Keratinocyte (primary cell): ENCODE results near the gene GANC. TPM values are rescaled to one million over a fixed set of nuclear protein-coding genes. Genes with fewer than 3 reads are reported as not detected.

Source experiments
- DNase-seq: peaks from one replicate; pipeline ENCODE4 v3.0.0-alpha.2; 2011; ENCODE audit warnings: low read depth, missing footprints, low spot score
- FAIRE-seq: peaks from 2 replicates; lab custom pipeline; 2011; peaks lifted over from hg19 to GRCh38; lab: Jason Lieb, UNC
- H2AFZ ChIP-seq: 2 replicates; pipeline ENCODE4 v1.6.0; 2012; ENCODE audit warnings: low read length, control low read depth, inconsistent platforms; ENCODE audit not compliant: control insufficient read depth
- H3K27ac ChIP-seq: 2 replicates; pipeline ENCODE4 v1.5.1; 2011; ENCODE audit warnings: low read length; ENCODE audit not compliant: control insufficient read depth, insufficient read depth
- H3K27me3 ChIP-seq: 3 replicates; pipeline ENCODE4 v1.6.0; 2011; ENCODE audit warnings: low read length; ENCODE audit not compliant: control insufficient read depth, insufficient read depth; ENCODE audit errors: extremely low read depth
- H3K36me3 ChIP-seq, 2 experiments: 2 replicates in 1 of 2; 3 replicates in 1 of 2; pipeline ENCODE4 v1.5.1; 2011; ENCODE audit warnings: low read length in 2 of 2, mild to moderate bottlenecking in 1 of 2; ENCODE audit not compliant: control insufficient read depth in 2 of 2, insufficient read depth in 2 of 2; ENCODE audit errors: extremely low read depth in 1 of 2
- H3K4me1 ChIP-seq: 3 replicates; pipeline ENCODE4 v1.5.1; 2011; ENCODE audit warnings: low read length; ENCODE audit not compliant: control insufficient read depth, insufficient read depth; ENCODE audit errors: extremely low read depth
- H3K4me2 ChIP-seq: 3 replicates; pipeline ENCODE4 v1.6.0; 2011; ENCODE audit warnings: low read depth, low read length; ENCODE audit not compliant: control insufficient read depth, insufficient read depth; ENCODE audit errors: extremely low read depth
- H3K4me3 ChIP-seq, 3 experiments: fragments of 200-600 bp in 1 of 3; sonication (generic) in 1 of 3; 2 replicates in 2 of 3; 3 replicates in 1 of 3; pipeline ENCODE4 v1.5.1; 2011 to 2016; ENCODE audit warnings: low read length in 3 of 3, mild to moderate bottlenecking in 3 of 3, control low read depth in 2 of 3, inconsistent platforms in 1 of 3, low read depth in 1 of 3, mixed read lengths in 1 of 3, mixed run types in 1 of 3, moderate library complexity in 1 of 3; ENCODE audit not compliant: control insufficient read depth in 2 of 3, insufficient read depth in 2 of 3; ENCODE audit errors: extremely low read depth in 1 of 3
- H3K79me2 ChIP-seq: 2 replicates; pipeline ENCODE4 v1.6.0; 2012; ENCODE audit warnings: low read length; ENCODE audit not compliant: control insufficient read depth, insufficient read depth
- H3K9ac ChIP-seq: 3 replicates; pipeline ENCODE4 v1.6.0; 2011; ENCODE audit warnings: low read length; ENCODE audit not compliant: control insufficient read depth, insufficient read depth; ENCODE audit errors: extremely low read depth
- H3K9me1 ChIP-seq: 3 replicates; pipeline ENCODE4 v1.6.0; 2011; ENCODE audit warnings: low read length; ENCODE audit not compliant: control insufficient read depth, insufficient read depth; ENCODE audit errors: extremely low read depth
- H3K9me3 ChIP-seq: 2 replicates; pipeline ENCODE4 v1.5.1; 2012; ENCODE audit warnings: low read depth, low read length; ENCODE audit not compliant: control insufficient read depth
- H4K20me1 ChIP-seq: 3 replicates; pipeline ENCODE4 v1.6.0; 2011; ENCODE audit warnings: low read length; ENCODE audit not compliant: control insufficient read depth, insufficient read depth; ENCODE audit errors: extremely low read depth
- EZH2 ChIP-seq: IDR thresholded peaks from one replicate; pipeline ENCODE4 v1.6.1; 2012; ENCODE audit warnings: inconsistent platforms, mild to moderate bottlenecking, low read length, moderate library complexity
- dilution Hi-C: fragments of 300-500 bp; cut with MboI; formaldehyde crosslinking; loops from one replicate; pipeline ENCODE4 v1.7.0; 2020; ENCODE audit warnings: low sequenced_read_pairs; ENCODE audit not compliant: extremely low pct_ligation_motif_present
- polyA plus RNA-seq, 5 experiments: library from polyadenylated mRNA; depleted of rRNA in 3 of 5; stranded (reverse) in 3 of 5; stranded (forward) in 1 of 5; unstranded in 1 of 5; fragments of >200 nt; gene quantifications; 1 replicate in 1 of 5; 2 replicates in 3 of 5; 3 replicates in 1 of 5; pipeline versions ENCODE4 v1.2.1 to v1.2.3, GENCODE V29; 2011 to 2012; ENCODE audit warnings: missing spikeins in 2 of 5, low read depth in 1 of 5, low replicate concordance in 1 of 5
- TF ChIP-seq, protein P1 (sequence below), 3 experiments: IDR thresholded peaks in 1 of 3; conservative IDR thresholded peaks in 1 of 3; optimal IDR thresholded peaks in 1 of 3; 2 replicates in 2 of 3; 3 replicates in 1 of 3; pipeline versions ENCODE3 to v1.5.1; 2011; ENCODE audit warnings: low read length in 3 of 3, mild to moderate bottlenecking in 3 of 3, moderate library complexity in 2 of 3, control low read depth in 1 of 3, inconsistent platforms in 1 of 3; ENCODE audit not compliant: insufficient read depth in 2 of 3; ENCODE audit errors: extremely low read depth in 1 of 3

Gene GANC
- polyA plus RNA-seq, 1 donor (not counting 4 experiments of a cell fraction or from before 2014, with no cell fraction given), result 46.2 TPM

DNA sequence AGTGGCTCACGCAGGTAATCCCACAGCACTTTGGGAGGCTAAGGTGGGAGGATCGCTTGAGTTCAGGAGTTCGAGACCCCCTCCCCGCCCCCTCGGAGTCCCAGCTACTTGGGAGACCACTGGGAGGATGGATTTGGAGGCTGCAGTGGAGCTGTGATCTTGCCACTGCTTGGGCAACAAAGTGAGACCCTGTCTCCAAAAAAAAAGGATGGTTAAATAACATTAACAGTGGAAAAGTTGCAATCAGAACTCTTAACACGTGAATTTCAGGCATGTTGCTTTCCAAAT lies 1.6 kb downstream of the GANC start:
- Histone ChIP-seq H3K4me1 (peaks cover 24% of the 10 kb centered on the region), H3K27ac (peak overlapping the region; percentile 99), H4K20me1 (no peaks in the 10 kb centered on the region), H3K4me3 (peak overlapping the region; percentile 70 to 97 (median 86)), H3K27me3 (no peaks in the 10 kb centered on the region), H3K36me3 (peaks cover 7 to 9% of the 10 kb centered on the region in 2 experiments), H2AFZ (peak overlapping the region; percentile 48), H3K9me1 (peaks cover 2% of the 10 kb centered on the region), H3K4me2 (peak overlapping the region; percentile 100), H3K9me3 (no peaks in the 10 kb centered on the region), H3K79me2 (peaks cover 53% of the 10 kb centered on the region), H3K9ac (peak overlapping the region; percentile 100)
- FAIRE-seq, result no peak
- no peak for TF ChIP-seq EZH2
- TF ChIP-seq, protein P1, sequence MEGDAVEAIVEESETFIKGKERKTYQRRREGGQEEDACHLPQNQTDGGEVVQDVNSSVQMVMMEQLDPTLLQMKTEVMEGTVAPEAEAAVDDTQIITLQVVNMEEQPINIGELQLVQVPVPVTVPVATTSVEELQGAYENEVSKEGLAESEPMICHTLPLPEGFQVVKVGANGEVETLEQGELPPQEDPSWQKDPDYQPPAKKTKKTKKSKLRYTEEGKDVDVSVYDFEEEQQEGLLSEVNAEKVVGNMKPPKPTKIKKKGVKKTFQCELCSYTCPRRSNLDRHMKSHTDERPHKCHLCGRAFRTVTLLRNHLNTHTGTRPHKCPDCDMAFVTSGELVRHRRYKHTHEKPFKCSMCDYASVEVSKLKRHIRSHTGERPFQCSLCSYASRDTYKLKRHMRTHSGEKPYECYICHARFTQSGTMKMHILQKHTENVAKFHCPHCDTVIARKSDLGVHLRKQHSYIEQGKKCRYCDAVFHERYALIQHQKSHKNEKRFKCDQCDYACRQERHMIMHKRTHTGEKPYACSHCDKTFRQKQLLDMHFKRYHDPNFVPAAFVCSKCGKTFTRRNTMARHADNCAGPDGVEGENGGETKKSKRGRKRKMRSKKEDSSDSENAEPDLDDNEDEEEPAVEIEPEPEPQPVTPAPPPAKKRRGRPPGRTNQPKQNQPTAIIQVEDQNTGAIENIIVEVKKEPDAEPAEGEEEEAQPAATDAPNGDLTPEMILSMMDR (optimal IDR thresholded peaks at IDR 0.05 in 1 of 3, IDR thresholded peaks at IDR 0.05 in 1 of 3, conservative IDR thresholded peaks at IDR 0.05 in 1 of 3; ENCODE audit: extremely low read depth in 1 of 3, insufficient read depth in 2 of 3, low read length in 3 of 3), result no peak
- dilution Hi-C loops, result no loop called here
- DNase-seq, result no peak

DNA sequence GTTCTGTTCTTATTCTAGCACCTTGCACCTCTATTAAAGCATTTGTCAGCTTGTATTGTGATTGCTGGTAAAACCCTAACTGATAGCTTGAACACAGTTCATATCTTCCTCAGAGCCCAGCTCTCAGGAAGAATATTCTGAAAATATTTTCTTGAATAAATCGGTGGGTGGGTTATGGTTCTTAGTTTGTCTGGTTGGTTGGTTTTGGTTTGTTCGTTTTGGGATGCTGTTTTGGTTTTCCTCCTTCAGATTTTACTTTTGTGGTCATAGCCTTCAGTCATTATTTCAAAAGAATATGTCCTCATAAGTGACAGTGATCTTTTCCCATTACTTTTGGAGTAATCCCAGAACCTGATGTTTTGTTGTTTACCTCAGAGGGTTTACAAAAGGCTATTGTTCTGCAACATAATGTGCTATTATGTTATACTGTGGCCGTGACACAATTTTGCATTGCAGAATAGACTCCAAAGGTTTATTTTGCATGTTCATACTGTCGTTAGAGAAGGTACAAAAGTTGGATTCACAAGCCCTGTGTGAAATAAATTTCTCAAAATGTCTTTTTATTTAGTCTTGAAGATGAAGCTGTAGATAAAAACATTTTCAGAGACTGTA lies 2.9 kb downstream of the GANC start:
- Histone ChIP-seq H3K36me3 (peaks cover 11 to 19% of the 10 kb centered on the region in 2 experiments), H3K27me3 (no peaks in the 10 kb centered on the region), H3K4me3 (peak overlapping the region; percentile 70 to 97 (median 86)), H3K9me1 (peaks cover 2% of the 10 kb centered on the region), H3K4me1 (peaks cover 20% of the 10 kb centered on the region), H2AFZ (peak overlapping the region; percentile 71), H4K20me1 (no peaks in the 10 kb centered on the region), H3K27ac (peak overlapping the region; percentile 99), H3K9me3 (no peaks in the 10 kb centered on the region), H3K9ac (peak overlapping the region; percentile 100), H3K79me2 (peaks cover 42% of the 10 kb centered on the region), H3K4me2 (peak overlapping the region; percentile 100)
- FAIRE-seq (no peak), DNase-seq (no peak)
- TF ChIP-seq EZH2, result no peak
- TF ChIP-seq, protein P1 (optimal IDR thresholded peaks at IDR 0.05 in 1 of 3, IDR thresholded peaks at IDR 0.05 in 1 of 3, conservative IDR thresholded peaks at IDR 0.05 in 1 of 3; ENCODE audit: extremely low read depth in 1 of 3, insufficient read depth in 2 of 3, low read length in 3 of 3), result no peak
- dilution Hi-C loops, result no loop called here
